DND-41 (cell line): ENCODE results near the gene CASP7.

Source experiments
- EZH2 ChIP-seq: IDR thresholded peaks from 3 replicates; pipeline ENCODE4 v1.6.1; 2012; ENCODE audit warnings: borderline replicate concordance, low read depth, mild to moderate bottlenecking, moderate library complexity, low read length, inconsistent platforms; ENCODE audit not compliant: severe bottlenecking
- TF ChIP-seq, protein P1 (sequence below): IDR thresholded peaks from 2 replicates; pipeline ENCODE4 v1.5.1; 2012; ENCODE audit warnings: borderline replicate concordance, low read length, moderate library complexity, mild to moderate bottlenecking; ENCODE audit not compliant: poor library complexity, severe bottlenecking; ENCODE audit errors: extremely low read depth

DNA sequence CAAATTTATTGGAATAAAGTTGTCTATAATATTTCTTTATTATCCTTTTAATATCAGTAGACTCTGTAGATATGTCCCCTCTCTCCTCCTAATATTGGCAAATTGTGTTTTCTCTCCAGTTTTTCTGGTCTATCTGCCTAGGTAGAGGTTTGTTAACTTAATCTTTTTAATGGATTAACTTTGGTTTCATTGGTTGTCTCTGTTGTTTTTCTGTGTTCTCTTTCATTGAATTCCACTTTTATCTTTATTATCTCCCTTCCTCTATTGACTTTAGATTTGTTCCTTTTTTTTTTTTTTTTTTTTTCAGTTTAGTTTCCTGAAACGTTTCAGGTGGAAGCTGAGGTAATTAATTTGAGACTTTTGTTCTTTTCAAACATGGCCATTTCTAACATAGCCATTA is 82.4 kb downstream of the CASP7 start:
- TF ChIP-seq, protein P1, sequence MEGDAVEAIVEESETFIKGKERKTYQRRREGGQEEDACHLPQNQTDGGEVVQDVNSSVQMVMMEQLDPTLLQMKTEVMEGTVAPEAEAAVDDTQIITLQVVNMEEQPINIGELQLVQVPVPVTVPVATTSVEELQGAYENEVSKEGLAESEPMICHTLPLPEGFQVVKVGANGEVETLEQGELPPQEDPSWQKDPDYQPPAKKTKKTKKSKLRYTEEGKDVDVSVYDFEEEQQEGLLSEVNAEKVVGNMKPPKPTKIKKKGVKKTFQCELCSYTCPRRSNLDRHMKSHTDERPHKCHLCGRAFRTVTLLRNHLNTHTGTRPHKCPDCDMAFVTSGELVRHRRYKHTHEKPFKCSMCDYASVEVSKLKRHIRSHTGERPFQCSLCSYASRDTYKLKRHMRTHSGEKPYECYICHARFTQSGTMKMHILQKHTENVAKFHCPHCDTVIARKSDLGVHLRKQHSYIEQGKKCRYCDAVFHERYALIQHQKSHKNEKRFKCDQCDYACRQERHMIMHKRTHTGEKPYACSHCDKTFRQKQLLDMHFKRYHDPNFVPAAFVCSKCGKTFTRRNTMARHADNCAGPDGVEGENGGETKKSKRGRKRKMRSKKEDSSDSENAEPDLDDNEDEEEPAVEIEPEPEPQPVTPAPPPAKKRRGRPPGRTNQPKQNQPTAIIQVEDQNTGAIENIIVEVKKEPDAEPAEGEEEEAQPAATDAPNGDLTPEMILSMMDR, result no peak
- TF ChIP-seq EZH2, result no peak
